ENCODE results near the gene TMC3.
A peak's percentile ranks its signal among the peaks of the same experiment; 100 is the strongest.

DNA sequence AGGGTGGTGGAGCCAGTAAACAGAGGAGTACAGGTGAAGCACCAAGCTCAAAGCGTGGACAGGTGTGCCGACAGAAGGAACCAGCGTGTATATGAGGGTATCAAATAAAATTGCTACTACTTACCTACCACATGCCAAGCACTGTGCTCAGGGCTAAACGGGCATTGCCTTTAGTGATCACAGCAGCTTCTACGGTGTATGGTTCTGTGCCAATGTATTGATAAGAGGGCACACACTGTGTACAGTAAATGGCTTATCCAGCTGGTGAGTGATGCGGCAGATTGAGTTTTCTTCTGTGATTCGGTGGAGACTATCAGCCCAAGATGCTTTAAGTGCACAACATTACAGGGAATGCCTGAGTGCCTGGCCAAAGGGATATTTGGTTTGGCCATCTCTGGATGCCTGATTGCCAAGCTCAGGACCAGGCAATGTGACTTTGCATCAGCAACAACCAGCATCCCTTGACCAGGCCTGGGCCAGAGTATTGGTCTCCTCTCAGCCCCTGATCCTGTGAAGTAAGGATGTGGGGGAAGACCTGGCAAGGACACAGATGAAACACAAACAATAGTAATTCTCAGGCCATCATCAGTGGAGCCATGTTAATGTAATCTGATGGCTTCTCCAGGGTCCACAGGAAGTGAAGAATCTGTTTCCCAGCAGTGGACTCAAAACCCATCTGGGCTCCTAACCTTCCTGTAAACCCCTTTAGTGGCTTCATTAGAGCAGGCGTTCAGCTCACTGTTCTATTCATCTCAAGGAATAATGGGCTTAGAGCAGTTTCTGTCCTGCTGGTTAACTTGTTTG is 64.2 kb downstream of the TMC3 start:
- TF ChIP-seq, protein P1, sequence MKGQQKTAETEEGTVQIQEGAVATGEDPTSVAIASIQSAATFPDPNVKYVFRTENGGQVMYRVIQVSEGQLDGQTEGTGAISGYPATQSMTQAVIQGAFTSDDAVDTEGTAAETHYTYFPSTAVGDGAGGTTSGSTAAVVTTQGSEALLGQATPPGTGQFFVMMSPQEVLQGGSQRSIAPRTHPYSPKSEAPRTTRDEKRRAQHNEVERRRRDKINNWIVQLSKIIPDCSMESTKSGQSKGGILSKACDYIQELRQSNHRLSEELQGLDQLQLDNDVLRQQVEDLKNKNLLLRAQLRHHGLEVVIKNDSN (IDR thresholded peaks at IDR 0.05; ENCODE audit: borderline replicate concordance, extremely low read length, insufficient read depth, low read depth, low read length) = no peak
- TF ChIP-seq POLR2AphosphoS5 (IDR thresholded peaks at IDR 0.05; ENCODE audit: low read length) (peak; percentile 64; the same call in 1 of the 2 replicates), IRF3 (IDR thresholded peaks at IDR 0.05) (no peak), CHD2 (IDR thresholded peaks at IDR 0.05; ENCODE audit: borderline replicate concordance, low read depth, low read length) (no peak), POLR2A (IDR thresholded peaks at IDR 0.05; ENCODE audit: low read depth, low read length) (peak; percentile 65)
